Stimulated activated CD4-positive, alpha-beta T cell treated with anti-CD3 and anti-CD28 coated beads, Interleukin-12 subunit alpha, Interleukin-12 subunit beta, amount 100 ng/mL, for 4 hours (primary cell): ENCODE data around the gene ZNF408.
"Not testable (repeated sequence)": the region's sequence is repeated elsewhere in the genome, so short reads cannot be mapped to it uniquely, and the experiment has no call there.

ENCODE experiments used
- DNase-seq: peaks from one replicate; pipeline ENCODE4 v3.0.0-alpha.2; 2020

ZNF408 gene

DNA sequence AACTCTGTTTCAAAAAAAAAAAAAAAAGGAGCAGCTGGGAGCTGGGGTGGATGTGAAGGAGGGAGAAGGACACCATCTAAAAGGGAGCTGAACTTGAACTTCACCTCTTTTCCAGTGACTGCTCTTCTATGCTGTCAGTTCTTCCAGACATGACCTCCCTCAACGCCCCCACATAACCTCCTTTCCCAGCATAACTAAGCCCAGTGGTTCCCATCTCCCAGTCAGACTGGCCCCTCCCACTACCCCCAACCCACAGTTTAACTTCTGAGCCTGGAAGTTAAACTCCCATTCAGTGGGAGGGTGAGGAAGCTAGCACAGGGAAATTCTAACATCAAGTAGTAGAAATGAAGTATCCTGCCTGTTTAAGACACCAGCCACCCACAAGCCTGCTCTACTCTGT is 2.2 kb upstream of the ZNF408 start:
- DNase-seq, result no peak

DNA sequence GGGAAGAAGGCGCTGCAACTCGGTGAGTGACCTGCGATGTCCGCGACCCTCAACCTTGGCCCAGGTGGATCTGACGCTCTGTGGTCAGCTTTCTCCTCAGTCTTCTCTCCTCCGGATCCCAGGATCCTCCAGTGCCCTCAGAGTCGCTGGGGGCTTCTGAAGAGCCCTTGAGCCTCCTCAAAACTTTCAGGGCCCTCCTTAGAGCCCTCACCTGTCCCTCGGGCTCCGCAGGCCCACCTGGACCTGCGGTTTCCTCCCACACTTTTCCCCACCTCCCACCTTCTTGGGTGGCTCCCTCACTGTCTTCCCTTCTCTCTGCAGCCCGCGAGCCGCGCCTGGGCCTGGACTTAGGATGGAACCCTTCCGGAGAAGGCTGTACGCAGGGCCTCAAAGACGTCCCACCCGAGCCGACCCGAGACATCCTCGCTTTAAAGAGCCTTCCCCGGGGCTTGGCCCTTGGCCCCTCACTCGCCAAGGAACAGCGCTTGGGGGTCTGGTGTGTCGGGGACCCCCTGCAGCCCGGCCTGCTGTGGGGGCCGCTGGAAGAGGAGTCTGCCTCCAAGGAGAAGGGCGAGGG is 335 bp downstream of the ZNF408 start:
- DNase-seq, result no peak

- no peak for DNase-seq
These were observed 4.3 kb downstream of the ZNF408 start for GRCh38 chr11:46705070-46705688.

GRCh38 chr11:46706886-46707285 is 6.1 kb downstream of the ZNF408 start:
- DNase-seq, result no peak

DNA sequence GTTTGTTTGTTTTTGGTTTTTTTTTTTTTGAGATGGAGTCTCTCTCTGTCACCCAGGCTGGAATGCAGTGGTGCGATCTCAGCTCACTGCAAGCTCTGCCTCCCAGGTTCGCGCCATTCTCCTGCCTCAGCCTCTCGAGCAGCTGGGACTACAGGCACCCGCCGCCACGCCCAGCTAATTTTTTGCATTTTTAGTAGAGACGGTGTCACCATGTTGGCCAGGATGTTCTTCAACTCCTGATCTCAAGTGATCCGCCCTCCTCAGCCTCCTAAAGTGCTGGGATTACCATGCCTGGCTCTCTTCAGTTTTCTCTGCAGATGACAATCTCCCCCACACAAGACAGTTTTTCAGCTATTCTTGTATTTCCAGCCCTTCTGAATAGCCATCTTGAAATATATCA is 8.5 kb downstream of the ZNF408 start:
- not testable (repeated sequence) for DNase-seq

GRCh38 chr11:46710821-46711269 is 10.0 kb downstream of the ZNF408 start:
- DNase-seq, result no peak

GRCh38 chr11:46711303-46711702 is 10.5 kb downstream of the ZNF408 start:
- DNase-seq, result no peak

GRCh38 chr11:46712874-46713576 is 12.2 kb downstream of the ZNF408 start:
- DNase-seq, result no peak

GRCh38 chr11:46717825-46718154 is 17.0 kb downstream of the ZNF408 start:
- DNase-seq, result not testable (repeated sequence)

DNA sequence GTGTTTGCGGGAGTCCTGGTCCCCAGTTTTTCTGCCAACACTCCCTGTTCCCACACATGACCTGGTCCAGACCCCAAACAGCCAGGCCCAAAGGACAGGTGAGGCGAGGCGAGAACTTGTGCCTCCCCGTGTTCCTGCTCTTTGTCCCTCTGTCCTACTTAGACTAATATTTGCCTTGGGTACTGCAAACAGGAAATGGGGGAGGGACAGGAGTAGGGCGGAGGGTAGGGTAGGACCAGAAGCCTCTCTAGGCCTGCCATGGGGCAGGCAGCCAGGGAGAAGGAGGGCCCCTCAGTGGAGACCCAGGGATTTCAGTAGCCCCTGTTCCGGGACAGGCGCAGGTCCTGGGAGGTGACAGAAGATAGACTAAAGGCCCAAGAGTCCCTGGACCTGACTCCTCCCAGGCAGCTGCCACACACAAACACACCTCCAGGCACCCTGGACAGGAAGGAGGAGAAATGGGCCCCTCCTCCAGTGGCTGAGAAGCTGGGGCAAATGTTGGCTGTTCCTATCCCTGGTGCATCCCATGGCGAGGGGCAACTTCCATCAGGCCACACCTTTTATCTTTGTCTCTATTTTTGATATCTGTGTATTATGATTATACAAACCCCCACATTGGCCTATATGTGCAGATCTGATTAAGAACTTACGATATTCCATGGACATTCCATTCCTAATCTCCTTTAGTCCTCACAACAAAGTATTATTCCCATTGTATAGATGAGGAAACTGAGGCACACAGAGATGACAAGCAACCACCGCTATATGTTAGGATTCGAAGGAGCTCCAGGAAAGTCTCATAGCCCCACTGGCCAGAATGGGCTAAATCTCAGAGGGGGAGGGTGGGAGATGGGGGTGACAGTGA is 17.6 kb downstream of the ZNF408 start:
- no peak for DNase-seq

DNA sequence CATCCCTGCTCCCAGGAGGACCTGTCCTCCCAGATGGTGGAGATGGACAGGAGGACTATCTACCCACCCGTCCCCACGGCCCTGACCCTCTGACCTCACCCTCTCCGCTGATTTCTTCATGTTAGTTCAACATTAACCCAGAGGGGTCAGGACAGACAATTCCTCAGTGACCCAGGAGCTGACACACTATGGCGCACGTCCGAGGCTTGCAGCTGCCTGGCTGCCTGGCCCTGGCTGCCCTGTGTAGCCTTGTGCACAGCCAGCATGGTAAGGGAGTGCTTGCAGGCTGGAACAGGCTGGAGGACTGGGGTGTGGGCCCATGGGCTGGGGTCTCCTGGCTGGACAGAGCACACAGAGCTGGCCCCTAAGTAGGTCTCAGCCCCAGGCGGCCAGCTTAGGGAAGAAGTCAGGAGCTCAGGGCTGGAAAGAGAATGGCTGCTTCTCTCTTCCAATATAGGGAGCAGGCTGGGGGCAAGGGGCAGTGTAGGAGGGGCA is 18.3 kb downstream of the ZNF408 start, which contains the start of gene F2:
TSS of gene F2 (plus strand) at position 166 of the 495 bp plus-strand sequence. CDS start at position 189, 23 bp downstream.
- no peak for DNase-seq

GRCh38 chr11:46719543-46720218 is 18.9 kb downstream of the ZNF408 start:
- DNase-seq, result no peak

DNA sequence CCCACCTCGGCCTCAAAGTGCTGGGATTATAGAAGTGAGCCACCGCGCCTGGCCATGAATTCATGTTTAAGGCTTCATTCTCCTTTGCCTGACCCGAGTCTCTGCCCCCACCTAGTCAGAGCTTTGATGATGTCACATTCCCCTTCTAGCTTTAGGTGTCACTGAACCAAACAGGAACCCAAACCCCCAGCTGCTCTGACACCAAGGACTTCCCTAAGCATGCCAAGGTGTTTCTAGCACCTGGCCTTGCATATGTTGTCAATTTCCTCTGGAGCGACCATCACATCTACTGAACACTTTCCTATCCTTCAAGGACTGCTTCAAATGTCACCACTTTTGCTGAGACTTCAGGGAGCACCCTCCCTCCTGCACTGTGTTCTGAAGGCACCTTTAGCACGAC is 20.5 kb downstream of the ZNF408 start:
- DNase-seq, result no peak

GRCh38 chr11:46722566-46723358 is 21.9 kb downstream of the ZNF408 start:
- no peak for DNase-seq

DNA sequence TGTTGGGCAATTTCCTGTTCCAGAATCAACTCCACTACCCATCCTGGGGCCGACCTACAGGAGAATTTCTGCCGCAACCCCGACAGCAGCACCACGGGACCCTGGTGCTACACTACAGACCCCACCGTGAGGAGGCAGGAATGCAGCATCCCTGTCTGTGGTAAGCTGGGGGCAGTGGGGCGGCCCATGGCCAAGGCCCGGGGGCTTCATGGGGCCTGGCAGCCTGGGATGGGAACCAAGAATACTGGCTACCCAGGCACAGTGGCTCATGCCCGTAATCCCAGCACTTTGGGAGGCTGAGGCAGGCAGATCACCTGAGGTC is 22.5 kb downstream of the ZNF408 start:
- DNase-seq, result no peak

DNA sequence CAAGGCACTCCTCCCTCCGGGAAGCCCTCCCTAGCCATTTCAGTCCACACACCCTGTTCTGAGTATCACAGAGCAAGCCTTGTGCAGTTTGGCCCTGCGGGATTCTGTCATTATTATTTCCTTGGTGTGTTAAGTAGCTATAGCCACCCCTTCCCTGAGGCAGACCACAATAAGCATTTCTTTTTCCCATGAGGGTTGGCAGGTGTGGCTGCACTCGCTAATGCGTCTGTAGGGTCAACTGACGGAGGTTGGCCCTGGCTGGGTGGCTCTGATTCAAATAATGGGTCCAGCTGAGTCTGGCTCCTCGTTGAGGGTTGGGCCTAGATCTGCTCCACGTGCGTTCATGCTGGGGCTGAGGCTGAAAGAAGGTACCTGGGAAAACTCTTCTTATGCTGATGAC is 23.3 kb downstream of the ZNF408 start:
- DNase-seq, result no peak

- no peak for DNase-seq
These were observed 24.7 kb downstream of the ZNF408 start for GRCh38 chr11:46725338-46726205.

DNA sequence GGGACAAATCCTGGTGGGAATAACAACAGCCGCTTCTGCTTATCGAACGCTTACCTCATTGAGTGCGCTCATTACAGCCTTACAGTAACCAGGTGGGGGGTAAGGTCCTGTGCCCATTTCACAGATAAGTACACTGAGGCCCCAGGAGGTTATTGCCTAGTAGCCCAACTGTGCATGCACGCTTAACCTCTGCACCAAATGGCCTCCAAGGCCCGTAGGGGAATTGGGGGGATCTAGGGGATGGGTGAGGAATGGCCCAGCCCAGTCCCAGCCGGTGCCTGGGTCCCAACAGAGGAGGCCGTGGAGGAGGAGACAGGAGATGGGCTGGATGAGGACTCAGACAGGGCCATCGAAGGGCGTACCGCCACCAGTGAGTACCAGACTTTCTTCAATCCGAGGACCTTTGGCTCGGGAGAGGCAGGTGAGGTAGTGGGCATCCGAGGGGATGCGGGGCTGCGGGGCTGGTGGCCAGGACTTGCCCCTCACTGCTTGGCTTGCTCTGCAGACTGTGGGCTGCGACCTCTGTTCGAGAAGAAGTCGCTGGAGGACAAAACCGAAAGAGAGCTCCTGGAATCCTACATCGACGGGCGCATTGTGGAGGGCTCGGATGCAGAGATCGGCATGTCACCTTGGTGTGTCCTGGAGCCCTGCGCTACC is 25.5 kb downstream of the ZNF408 start:
- DNase-seq, result no peak

DNA sequence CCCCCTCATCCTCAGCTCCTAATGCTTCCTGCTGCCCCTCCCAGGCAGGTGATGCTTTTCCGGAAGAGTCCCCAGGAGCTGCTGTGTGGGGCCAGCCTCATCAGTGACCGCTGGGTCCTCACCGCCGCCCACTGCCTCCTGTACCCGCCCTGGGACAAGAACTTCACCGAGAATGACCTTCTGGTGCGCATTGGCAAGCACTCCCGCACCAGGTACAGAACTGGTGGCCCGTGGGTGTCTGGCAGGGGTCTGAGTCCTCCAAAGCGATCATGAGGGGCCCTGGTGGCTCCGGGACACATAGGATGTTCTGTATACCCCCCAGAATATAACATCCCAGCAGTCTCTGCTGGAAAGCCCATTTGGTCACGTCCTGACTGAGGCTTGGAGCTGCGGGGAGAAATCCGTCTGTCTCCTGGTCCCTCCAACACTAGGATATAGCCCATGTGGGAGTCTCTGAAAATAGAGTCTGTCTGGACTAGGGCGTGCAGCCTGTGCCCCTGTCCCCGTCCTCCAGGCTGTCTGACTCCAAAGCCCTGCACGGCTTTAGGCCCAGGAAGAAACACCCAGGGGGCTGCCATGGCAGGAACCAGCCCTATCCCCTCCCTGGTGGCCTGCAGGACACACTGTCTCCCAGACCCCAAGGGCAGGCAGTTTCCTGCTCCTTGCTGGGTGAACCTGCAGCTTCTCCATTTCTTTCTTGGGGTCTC is 27.3 kb downstream of the ZNF408 start:
- no peak for DNase-seq

GRCh38 chr11:46728659-46729040 is 27.8 kb downstream of the ZNF408 start:
- no peak for DNase-seq
